H1 (cell line): ENCODE data around the gene LHFPL2. TPM values are rescaled to one million over a fixed set of nuclear protein-coding genes. Genes with fewer than 3 reads are reported as not detected.

Experiments
- CTCF ChIA-PET: fragments of 300-600 bp; sonication (Branson Sonifier 250); formaldehyde crosslinking; loops from one replicate; lab custom pipeline; 2021; ENCODE audit not compliant: partially characterized antibody; lab: Charles Lee
- POLR2A ChIA-PET: fragments of 300-600 bp; sonication (Branson Sonifier 250); formaldehyde crosslinking; loops from one replicate; lab custom pipeline; 2021; ENCODE audit warnings: inconsistent platforms; ENCODE audit not compliant: partially characterized antibody; lab: Charles Lee
- DNase-seq, 2 experiments: peaks; one replicate each; pipeline versions ENCODE4 v3.0.0 to v3.0.0-alpha.2; 2010 to 2022; ENCODE audit warnings: low spot score in 2 of 2, low read depth in 1 of 2, mixed read lengths in 1 of 2
- FAIRE-seq: peaks from 2 replicates; lab custom pipeline; 2011; peaks lifted over from hg19 to GRCh38; lab: Jason Lieb, UNC
- H2AFZ ChIP-seq: 2 replicates; pipeline ENCODE4 v1.8.1; 2012; ENCODE audit warnings: low read length, inconsistent platforms
- H2AK5ac ChIP-seq: 2 replicates; pipeline ENCODE4 v1.6.1; 2013; ENCODE audit warnings: low read depth, low read length
- H2BK120ac ChIP-seq: replicated peaks from 2 replicates; pipeline ENCODE3; 2013; ENCODE audit warnings: low read depth, low read length, inconsistent platforms
- H2BK12ac ChIP-seq: 2 replicates; pipeline ENCODE4 v1.6.1; 2013; ENCODE audit warnings: low read depth, low read length
- H2BK15ac ChIP-seq: 2 replicates; pipeline ENCODE4 v1.6.1; 2013; ENCODE audit warnings: low read length
- H2BK20ac ChIP-seq: 2 replicates; pipeline ENCODE4 v1.6.1; 2013; ENCODE audit warnings: low read length
- H2BK5ac ChIP-seq: 2 replicates; pipeline ENCODE4 v1.6.1; 2013; ENCODE audit warnings: low read depth, low read length
- H3K14ac ChIP-seq: 2 replicates; pipeline ENCODE4 v1.6.1; 2013; ENCODE audit warnings: inconsistent platforms; ENCODE audit not compliant: insufficient read length
- H3K18ac ChIP-seq: 2 replicates; pipeline ENCODE4 v1.6.1; 2013; ENCODE audit warnings: low read length; ENCODE audit errors: extremely low read depth
- H3K23ac ChIP-seq: 2 replicates; pipeline ENCODE4 v1.6.1; 2013; ENCODE audit warnings: inconsistent platforms; ENCODE audit not compliant: insufficient read length
- H3K23me2 ChIP-seq: 2 replicates; pipeline ENCODE4 v1.6.1; 2013; ENCODE audit warnings: low read depth, low read length
- H3K27ac ChIP-seq: 2 replicates; pipeline ENCODE4 v1.6.1; 2011; ENCODE audit warnings: low read depth, low read length, inconsistent platforms
- H3K27me3 ChIP-seq, 4 experiments: replicated peaks in 1 of 4; 1 replicate in 1 of 4; 2 replicates in 3 of 4; pipeline versions ENCODE4 v1.6.1 to v1.8.1; 2011 to 2013; ENCODE audit warnings: low read length in 3 of 4, mild to moderate bottlenecking in 3 of 4, inconsistent platforms in 2 of 4, mixed read lengths in 2 of 4, moderate library complexity in 1 of 4; ENCODE audit not compliant: control insufficient read depth in 3 of 4, insufficient read depth in 3 of 4; ENCODE audit errors: extremely low read depth in 1 of 4
- H3K36me3 ChIP-seq, 4 experiments: 2 replicates each; pipeline versions ENCODE4 v1.6.1 to v1.8.1; 2011 to 2013; ENCODE audit warnings: mild to moderate bottlenecking in 4 of 4, low read length in 3 of 4, moderate library complexity in 2 of 4, control low read depth in 1 of 4, inconsistent platforms in 1 of 4; ENCODE audit not compliant: insufficient read depth in 4 of 4, control insufficient read depth in 2 of 4
- H3K4ac ChIP-seq: replicated peaks from 2 replicates; pipeline ENCODE3; 2013; ENCODE audit warnings: low read length, low read depth, mixed read lengths, inconsistent platforms; ENCODE audit not compliant: insufficient read length
- H3K4me1 ChIP-seq, 4 experiments: replicated peaks in 1 of 4; 1 replicate in 1 of 4; 2 replicates in 3 of 4; pipeline versions ENCODE4 v1.6.1 to v1.8.1; 2011 to 2013; ENCODE audit warnings: low read length in 3 of 4, inconsistent platforms in 2 of 4, mixed read lengths in 1 of 4; ENCODE audit not compliant: insufficient read depth in 4 of 4, control insufficient read depth in 3 of 4
- H3K4me2 ChIP-seq, 2 experiments: 2 replicates each; pipeline versions ENCODE4 v1.6.1 to v1.8.1; 2011 to 2013; ENCODE audit warnings: low read depth in 2 of 2, low read length in 2 of 2, control low read depth in 1 of 2, inconsistent platforms in 1 of 2, mild to moderate bottlenecking in 1 of 2; ENCODE audit not compliant: insufficient read depth in 1 of 2
- H3K4me3 ChIP-seq, 4 experiments: fragments of 200-600, 300-600 bp in 1 of 4; sonication (generic), shearing (Covaris generic), sonication (Bioruptor Twin) in 1 of 4; 2 replicates each; pipeline versions ENCODE4 v1.5.1 to v1.8.1; 2011 to 2016; ENCODE audit warnings: low read length in 4 of 4, low read depth in 3 of 4, control low read depth in 2 of 4, inconsistent platforms in 2 of 4, mild to moderate bottlenecking in 2 of 4, mixed read lengths in 1 of 4, moderate library complexity in 1 of 4; ENCODE audit not compliant: insufficient read depth in 2 of 4; ENCODE audit errors: extremely low read depth in 1 of 4
- H3K56ac ChIP-seq: replicated peaks from 2 replicates; pipeline ENCODE3; 2013; ENCODE audit warnings: low read depth, mild to moderate bottlenecking, mixed read lengths, low read length, inconsistent platforms; ENCODE audit not compliant: insufficient read length
- H3K79me1 ChIP-seq: 2 replicates; pipeline ENCODE4 v1.6.1; 2013; ENCODE audit warnings: low read depth, low read length, control low read depth
- H3K79me2 ChIP-seq, 2 experiments: 2 replicates each; pipeline versions ENCODE4 v1.6.1 to v1.8.1; 2012 to 2013; ENCODE audit warnings: low read length in 2 of 2, mild to moderate bottlenecking in 2 of 2, inconsistent platforms in 1 of 2; ENCODE audit not compliant: insufficient read depth in 2 of 2, control insufficient read depth in 1 of 2
- H3K9ac ChIP-seq, 4 experiments: replicated peaks in 1 of 4; 1 replicate in 1 of 4; 2 replicates in 3 of 4; pipeline versions ENCODE4 v1.6.1 to v1.8.1; 2011 to 2013; ENCODE audit warnings: low read depth in 3 of 4, low read length in 3 of 4, control low read depth in 2 of 4, mild to moderate bottlenecking in 2 of 4, moderate library complexity in 2 of 4, inconsistent platforms in 1 of 4; ENCODE audit errors: extremely low read depth in 1 of 4
- H3K9me3 ChIP-seq, 2 experiments: 2 replicates each; pipeline versions ENCODE4 v1.6.1 to v1.8.1; 2012 to 2013; ENCODE audit warnings: mild to moderate bottlenecking in 2 of 2, moderate library complexity in 2 of 2, control low read depth in 1 of 2, inconsistent platforms in 1 of 2, low read depth in 1 of 2, low read length in 1 of 2, mixed read lengths in 1 of 2; ENCODE audit not compliant: insufficient read depth in 2 of 2
- H4K20me1 ChIP-seq, 2 experiments: replicated peaks in 1 of 2; 2 replicates each; pipeline versions ENCODE3 to v1.8.1; 2011 to 2013; ENCODE audit warnings: inconsistent platforms in 2 of 2, low read length in 2 of 2, mild to moderate bottlenecking in 1 of 2; ENCODE audit not compliant: insufficient read depth in 2 of 2, control insufficient read depth in 1 of 2
- H4K5ac ChIP-seq: 2 replicates; pipeline ENCODE4 v1.6.1; 2013; ENCODE audit warnings: low read length, low read depth, mixed read lengths, inconsistent platforms; ENCODE audit not compliant: insufficient read length
- H4K8ac ChIP-seq: 2 replicates; pipeline ENCODE4 v1.8.0; 2013; ENCODE audit warnings: mild to moderate bottlenecking, moderate library complexity, low read length, inconsistent platforms; ENCODE audit not compliant: insufficient read depth; ENCODE audit errors: extremely low read depth
- H4K91ac ChIP-seq: replicated peaks from 2 replicates; pipeline ENCODE3; 2013; ENCODE audit warnings: low read length, mixed read lengths, inconsistent platforms; ENCODE audit not compliant: insufficient read length
- BACH1 ChIP-seq: IDR thresholded peaks from 2 replicates; pipeline ENCODE4 v1.6.1; 2012; ENCODE audit warnings: low read length, improper control_type of control experiment
- CTBP2 ChIP-seq: IDR thresholded peaks from 2 replicates; pipeline ENCODE4 v1.7.0; 2011; ENCODE audit warnings: borderline replicate concordance, mild to moderate bottlenecking, moderate library complexity, mixed read lengths, low read length; ENCODE audit not compliant: insufficient read depth, insufficient read length
- CTCF ChIP-seq, 3 experiments: IDR thresholded peaks; 1 replicate in 2 of 3; 2 replicates in 1 of 3; pipeline versions ENCODE4 v1.5.1 to v1.6.1; 2011; ENCODE audit warnings: low read length in 3 of 3, mild to moderate bottlenecking in 3 of 3, inconsistent platforms in 2 of 3, low read depth in 1 of 3, moderate library complexity in 1 of 3; ENCODE audit not compliant: insufficient read depth in 1 of 3; ENCODE audit errors: control extremely low read depth in 1 of 3
- NRF1 ChIP-seq: IDR thresholded peaks from 2 replicates; pipeline ENCODE4 v1.6.1; 2011; ENCODE audit warnings: mild to moderate bottlenecking, low read depth, low read length, improper control_type of control experiment
- PHF8 ChIP-seq: fragments of 200-600 bp; sonication (generic); conservative IDR thresholded peaks from 2 replicates; pipeline ENCODE4 v1.7.1; 2012; ENCODE audit warnings: low read depth, mild to moderate bottlenecking, inconsistent platforms, low read length, moderate library complexity
- POU5F1 ChIP-seq: IDR thresholded peaks from 2 replicates; pipeline ENCODE4 v1.6.1; 2011; ENCODE audit warnings: low read depth, mild to moderate bottlenecking, low read length, moderate library complexity
- RAD21 ChIP-seq, 2 experiments: IDR thresholded peaks in 1 of 2; conservative IDR thresholded peaks in 1 of 2; 2 replicates each; pipeline ENCODE4 v1.6.1; 2011; ENCODE audit warnings: low read depth in 2 of 2, low read length in 2 of 2, improper control_type of control experiment in 1 of 2, inconsistent platforms in 1 of 2, mild to moderate bottlenecking in 1 of 2, moderate library complexity in 1 of 2
- RBBP5 ChIP-seq: IDR thresholded peaks from 2 replicates; pipeline ENCODE4 v1.7.1; 2012; ENCODE audit warnings: low read depth, mild to moderate bottlenecking, inconsistent platforms, low read length, moderate library complexity, borderline replicate concordance
- SP4 ChIP-seq: IDR thresholded peaks from 2 replicates; pipeline ENCODE4 v1.6.1; 2012; ENCODE audit warnings: low read length, inconsistent platforms
- SRF ChIP-seq: IDR thresholded peaks from 2 replicates; pipeline ENCODE4 v1.6.1; 2011; ENCODE audit warnings: mild to moderate bottlenecking, low read depth, low read length, moderate library complexity
- TAF1 ChIP-seq: IDR thresholded peaks from 2 replicates; pipeline ENCODE4 v1.6.1; 2011; ENCODE audit warnings: mild to moderate bottlenecking, low read depth, low read length
- TCF12 ChIP-seq: IDR thresholded peaks from 2 replicates; pipeline ENCODE4 v1.6.1; 2011; ENCODE audit warnings: low read depth, mild to moderate bottlenecking, low read length
- WGBS, 2 experiments: shearing (Covaris generic) in 1 of 2; methylation state at CpG; one replicate each; pipeline versions ENCODE4 v1.1.6 to v1.1.7; 2013 to 2015; ENCODE audit warnings: low lambda C conversion rate in 2 of 2, mixed read lengths in 2 of 2, inconsistent platforms in 1 of 2, low coverage in 1 of 2, missing lambda C conversion rate in 1 of 2; ENCODE audit not compliant: insufficient replicate concordance in 2 of 2, insufficient coverage in 1 of 2, insufficient read length in 1 of 2; ENCODE audit errors: extremely low coverage in 1 of 2, missing lambda C conversion rate in 1 of 2; 5-methylcytosine and 5-hydroxymethylcytosine counted together
- polyA plus RNA-seq, 7 experiments: library from polyadenylated mRNA; depleted of rRNA in 3 of 7; stranded (reverse) in 5 of 7; unstranded in 2 of 7; fragments of >200 nt in 5 of 7; fragments of 200-250 nt in 2 of 7; gene quantifications; 1 replicate in 5 of 7; 2 replicates in 1 of 7; 4 replicates in 1 of 7; pipeline versions ENCODE4 v1.2.1 to v1.2.3, GENCODE V29; 2011 to 2013; ENCODE audit warnings: missing spikeins in 2 of 7, mixed read lengths in 2 of 7
- total RNA-seq: library from RNA; stranded (reverse); fragmentation: NEBNext Ultra II Directional; extraction: Animal tissue kit (Norgen Biotek cat#: 25700); gene quantifications from 2 replicates; pipeline ENCODE4 v1.2.1, GENCODE V29; 2021

Gene LHFPL2
- total and polyA plus RNA-seq, 2 of the 8 experiments (the other 6 are each of a cell fraction or from before 2014, with no cell fraction given), result 9.6 to 43.0 TPM

GRCh38 chr5:78467140-78467539, 181.4 kb downstream of the LHFPL2 start:
- H3K18ac ChIP-seq, result no peak overlapping the region
- H3K14ac ChIP-seq, result no peak overlapping the region
- no peaks in the 10 kb centered on the region for H4K20me1 ChIP-seq
- H3K27me3 ChIP-seq, result peaks cover 0 to 1% (median 0%) of the 10 kb centered on the region in 4 experiments; a peak in 1 of 7 replicates
- WGBS, 2 experiments, result 86% methylated on average over 1 of the region's 1 CpG; no CpG with 5 or more reads in 1 of the 2 experiments
- H3K4me1 ChIP-seq, result no peaks in the 10 kb centered on the region
- H3K56ac ChIP-seq, result no peak overlapping the region
- H3K23ac ChIP-seq, result no peak overlapping the region
- no peaks in the 10 kb centered on the region for H3K79me1 ChIP-seq
- no peak overlapping the region for H3K9ac ChIP-seq
- ChIA-PET CTCF (interaction anchor here (0.8 to 2.5 kb wide), 26 partner anchors 9 to 496 kb away, joined by 3 to 12 read pairs (median 4); no protein-coding TSS in a partner anchor), POLR2A (no interaction called here)
- H3K9me3 ChIP-seq, result no peaks in the 10 kb centered on the region
- H3K27ac ChIP-seq, result no peak overlapping the region
- FAIRE-seq (no peak), DNase-seq (no peak)
- H2BK12ac ChIP-seq, result no peak overlapping the region
- no peak overlapping the region for H2AFZ ChIP-seq
- H3K4me3 ChIP-seq, result no peak overlapping the region
- H3K23me2 ChIP-seq, result no peaks in the 10 kb centered on the region
- no peak overlapping the region for H2BK15ac ChIP-seq
- no peak overlapping the region for H2BK120ac ChIP-seq
- no peaks in the 10 kb centered on the region for H3K36me3 ChIP-seq
- H4K8ac ChIP-seq, result no peak overlapping the region
- no peak overlapping the region for H2BK5ac ChIP-seq
- no peaks in the 10 kb centered on the region for H3K79me2 ChIP-seq
- H2AK5ac ChIP-seq, result no peak overlapping the region
- H2BK20ac ChIP-seq, result no peak overlapping the region
- no peak overlapping the region for H3K4ac ChIP-seq
- H3K4me2 ChIP-seq, result no peak overlapping the region
- no peak overlapping the region for H4K91ac ChIP-seq
- no peak overlapping the region for H4K5ac ChIP-seq
- TF ChIP-seq RBBP5 (no peak), CTCF (IDR thresholded peaks at IDR 0.05; ENCODE audit: control extremely low read depth in 1 of 3, insufficient read depth in 1 of 3, low read depth in 1 of 3, low read length in 3 of 3) (no peak), SP4 (no peak), POU5F1 (no peak), RAD21 (IDR thresholded peaks at IDR 0.05 in 1 of 2, conservative IDR thresholded peaks at IDR 0.05 in 1 of 2; ENCODE audit: low read depth in 2 of 2, low read length in 2 of 2) (no peak), SRF (no peak), CTBP2 (no peak), BACH1 (no peak), TCF12 (no peak), NRF1 (no peak), TAF1 (no peak), PHF8 (no peak)
